Measurements from ENCODE around the gene ANO1. TPM values are rescaled to one million over a fixed set of nuclear protein-coding genes. Genes with fewer than 3 reads are reported as not detected.

Gene ANO1
- polyA plus RNA-seq, 6 donors from 2014 or later: not detected

DNA sequence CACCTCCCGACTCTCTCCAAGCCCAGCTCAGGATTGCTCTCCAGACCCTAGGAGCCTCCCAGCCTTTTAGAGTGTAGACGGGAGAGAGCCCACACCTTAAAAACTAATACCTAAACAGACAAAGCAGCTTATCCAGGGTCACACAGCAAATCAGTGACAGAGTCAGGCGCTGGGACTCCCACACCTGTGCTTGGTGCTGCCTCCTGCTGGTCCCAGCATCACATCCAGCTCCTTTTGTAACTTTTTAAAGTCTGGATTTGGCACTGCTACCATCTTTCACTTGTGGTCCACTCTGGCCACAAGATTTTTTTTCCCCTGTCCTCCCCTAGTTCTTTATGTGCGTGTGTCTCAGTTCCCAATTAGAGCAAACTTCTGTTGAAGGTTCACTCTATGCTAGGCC, 4.7 kb downstream of the ANO1 start:
- no peak for ATAC-seq (ENCODE audit: low read depth in 2 of 2)
- Mint-ChIP-seq H3K4me3 (no peak overlapping the region), H3K36me3 (no peaks in the 10 kb centered on the region)

GRCh38 chr11:70084046-70084984, 6.2 kb downstream of the ANO1 start:
- Mint-ChIP-seq H3K27me3 (peaks cover 21 to 32% (median 31%) of the 10 kb centered on the region in 3 donors), H3K9me3 (no peaks in the 10 kb centered on the region), H3K27ac (no peak overlapping the region), H3K4me3 (no peak overlapping the region), H3K36me3 (no peaks in the 10 kb centered on the region), H3K4me1 (no peaks in the 10 kb centered on the region)
- no peak for ATAC-seq (ENCODE audit: low read depth in 2 of 2)
- no peak for DNase-seq

More for the DNA sequence above, 4.7 kb downstream of the ANO1 start:
- Mint-ChIP-seq H3K27ac (peak overlapping the region in 1 of 6 donors; percentile 21), H3K9me3 (no peaks in the 10 kb centered on the region), H3K27me3 (peaks cover 24 to 33% (median 28%) of the 10 kb centered on the region in 3 donors), H3K4me1 (no peaks in the 10 kb centered on the region)
- no peak for DNase-seq

GRCh38 chr11:70085815-70086769, 8.0 kb downstream of the ANO1 start:
- no peaks in the 10 kb centered on the region for H3K36me3 Mint-ChIP-seq

DNA sequence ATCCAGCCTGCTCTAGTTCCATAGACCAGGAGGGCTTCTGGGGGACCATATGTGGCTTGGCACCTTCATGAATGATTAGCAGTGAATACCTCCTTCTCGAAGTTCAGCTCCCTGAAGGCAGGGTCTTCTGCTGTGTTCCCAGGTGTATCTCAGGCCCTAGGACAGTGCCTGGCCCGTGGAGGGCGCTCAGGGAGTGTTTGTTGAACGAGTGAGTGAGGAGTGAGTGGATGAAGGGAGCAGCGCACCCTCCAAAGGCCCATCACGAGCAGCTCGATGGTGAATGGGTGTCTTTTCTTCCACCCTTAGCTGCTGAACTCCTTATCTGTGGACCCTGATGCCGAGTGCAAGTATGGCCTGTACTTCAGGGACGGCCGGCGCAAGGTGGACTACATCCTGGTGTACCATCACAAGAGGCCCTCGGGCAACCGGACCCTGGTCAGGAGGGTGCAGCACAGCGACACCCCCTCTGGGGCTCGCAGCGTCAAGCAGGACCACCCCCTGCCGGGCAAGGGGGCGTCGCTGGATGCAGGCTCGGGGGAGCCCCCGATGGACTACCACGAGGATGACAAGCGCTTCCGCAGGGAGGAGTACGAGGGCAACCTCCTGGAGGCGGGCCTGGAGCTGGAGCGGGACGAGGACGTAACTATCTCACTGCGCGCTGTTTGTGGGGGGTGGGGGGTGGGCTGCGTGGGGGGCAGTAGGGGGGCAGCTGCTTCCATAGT, 9.5 kb downstream of the ANO1 start:
- H3K4me1 Mint-ChIP-seq: no peaks in the 10 kb centered on the region
- H3K4me3 Mint-ChIP-seq: no peak overlapping the region
- no peak for DNase-seq
- H3K9me3 Mint-ChIP-seq: peaks cover 0 to 2% (median 0%) of the 10 kb centered on the region in 7 donors
- ATAC-seq (ENCODE audit: low read depth in 2 of 2): no peak
- H3K27ac Mint-ChIP-seq: no peak overlapping the region
- H3K36me3 Mint-ChIP-seq: no peaks in the 10 kb centered on the region
- H3K27me3 Mint-ChIP-seq: peaks cover 20 to 28% (median 25%) of the 10 kb centered on the region in 3 donors

More at GRCh38 chr11:70085815-70086769, 8.0 kb downstream of the ANO1 start:
- ATAC-seq (ENCODE audit: low read depth in 2 of 2) (no peak), DNase-seq (no peak)
- H3K27me3 Mint-ChIP-seq: peaks cover 11 to 30% (median 19%) of the 10 kb centered on the region in 3 donors
- H3K4me3 Mint-ChIP-seq: no peak overlapping the region
- no peaks in the 10 kb centered on the region for H3K4me1 Mint-ChIP-seq
- no peak overlapping the region for H3K27ac Mint-ChIP-seq
- no peaks in the 10 kb centered on the region for H3K9me3 Mint-ChIP-seq

DNA sequence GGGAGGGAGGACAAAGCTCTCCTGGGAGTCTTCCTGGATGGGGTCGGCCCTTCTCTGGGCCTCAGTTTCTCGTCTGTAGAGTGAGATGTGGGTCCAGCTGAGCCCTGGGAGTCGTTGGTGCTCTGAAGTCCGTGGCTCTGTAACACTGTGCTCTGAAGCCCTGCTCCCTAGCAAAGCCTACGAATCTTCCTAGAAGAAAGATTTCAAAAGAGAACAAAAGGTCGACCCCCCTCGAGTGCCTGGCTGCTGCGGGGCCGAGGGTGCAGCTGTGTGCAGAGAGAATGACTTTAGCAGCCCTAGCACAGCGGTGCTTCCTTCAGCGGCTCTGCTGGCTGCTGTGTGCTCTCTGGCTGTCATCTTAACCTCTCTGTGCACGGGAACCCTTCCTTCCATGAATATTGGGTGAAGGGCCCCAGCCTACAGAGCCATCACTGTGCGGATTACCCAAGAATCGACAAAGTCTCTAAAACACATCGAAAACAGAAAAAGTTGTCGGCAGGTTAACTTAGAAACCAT, 10.7 kb downstream of the ANO1 start:
- DNase-seq (no peak), ATAC-seq (ENCODE audit: low read depth in 2 of 2) (no peak)
- Mint-ChIP-seq H3K27me3 (peaks cover 9 to 33% (median 23%) of the 10 kb centered on the region in 3 donors), H3K4me3 (no peak overlapping the region), H3K36me3 (no peaks in the 10 kb centered on the region), H3K9me3 (peaks cover 0 to 2% (median 0%) of the 10 kb centered on the region in 7 donors), H3K27ac (no peak overlapping the region), H3K4me1 (peaks cover 0 to 4% (median 0%) of the 10 kb centered on the region in 3 donors)

DNA sequence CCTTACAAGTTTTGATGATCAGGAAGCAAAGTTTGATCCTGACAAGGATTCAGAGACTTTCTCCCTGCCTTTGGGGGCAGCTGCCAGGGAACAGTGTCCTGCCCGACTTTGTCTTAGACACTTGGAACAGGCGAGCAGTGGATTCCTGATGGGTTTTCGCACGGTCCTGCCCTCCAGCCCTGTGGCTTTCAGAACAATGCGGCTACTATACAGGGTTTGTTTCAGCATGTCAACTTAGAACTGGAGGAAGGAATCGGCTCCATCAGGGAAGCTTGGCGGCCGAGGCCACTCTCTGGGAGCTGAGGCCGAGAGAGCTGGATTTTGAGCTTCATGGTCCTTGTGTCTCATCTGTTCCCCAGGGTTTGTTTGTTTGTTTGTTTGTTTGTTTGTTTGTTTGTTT, 11.5 kb downstream of the ANO1 start:
- DNase-seq (no peak), ATAC-seq (ENCODE audit: low read depth in 2 of 2) (no peak)
- Mint-ChIP-seq H3K27me3 (peaks cover 9 to 35% (median 23%) of the 10 kb centered on the region in 3 donors), H3K9me3 (peaks cover 0 to 2% (median 0%) of the 10 kb centered on the region in 7 donors), H3K36me3 (no peaks in the 10 kb centered on the region), H3K27ac (no peak overlapping the region), H3K4me1 (peaks cover 0 to 4% (median 0%) of the 10 kb centered on the region in 3 donors), H3K4me3 (no peak overlapping the region)

- Mint-ChIP-seq H3K27me3 (peaks cover 9 to 36% (median 24%) of the 10 kb centered on the region in 3 donors), H3K4me1 (peaks cover 0 to 4% (median 0%) of the 10 kb centered on the region in 3 donors), H3K9me3 (peaks cover 0 to 2% (median 0%) of the 10 kb centered on the region in 7 donors), H3K27ac (no peak overlapping the region), H3K36me3 (no peaks in the 10 kb centered on the region), H3K4me3 (no peak overlapping the region)
- DNase-seq (no peak), ATAC-seq (ENCODE audit: low read depth in 2 of 2) (no peak)
Measured at GRCh38 chr11:70090961-70091381, 12.9 kb downstream of the ANO1 start.

GRCh38 chr11:70091638-70092037, 13.5 kb downstream of the ANO1 start:
- Mint-ChIP-seq H3K27ac (no peak overlapping the region), H3K4me3 (no peak overlapping the region), H3K4me1 (peaks cover 0 to 4% (median 0%) of the 10 kb centered on the region in 3 donors), H3K36me3 (no peaks in the 10 kb centered on the region), H3K9me3 (peaks cover 0 to 2% (median 0%) of the 10 kb centered on the region in 7 donors), H3K27me3 (peaks cover 9 to 40% (median 30%) of the 10 kb centered on the region in 3 donors)
- no peak for ATAC-seq (ENCODE audit: low read depth in 2 of 2)
- DNase-seq: no peak

- H3K27me3 Mint-ChIP-seq: peaks cover 3 to 43% (median 30%) of the 10 kb centered on the region in 3 donors
- no peak for ATAC-seq (ENCODE audit: low read depth in 2 of 2)
- peaks cover 0 to 2% (median 0%) of the 10 kb centered on the region in 7 donors for H3K9me3 Mint-ChIP-seq
- no peaks in the 10 kb centered on the region for H3K36me3 Mint-ChIP-seq
- H3K4me3 Mint-ChIP-seq: no peak overlapping the region
- DNase-seq: no peak
- no peak overlapping the region for H3K27ac Mint-ChIP-seq
- peaks cover 0 to 4% (median 0%) of the 10 kb centered on the region in 3 donors for H3K4me1 Mint-ChIP-seq
Measured at GRCh38 chr11:70092959-70093715, 15.0 kb downstream of the ANO1 start.

- peaks cover 0 to 4% (median 0%) of the 10 kb centered on the region in 3 donors for H3K4me1 Mint-ChIP-seq
- no peak overlapping the region for H3K4me3 Mint-ChIP-seq
- H3K27me3 Mint-ChIP-seq: peaks cover 2 to 37% (median 30%) of the 10 kb centered on the region in 3 donors
- H3K9me3 Mint-ChIP-seq: peaks cover 0 to 2% (median 0%) of the 10 kb centered on the region in 7 donors
- H3K27ac Mint-ChIP-seq: no peak overlapping the region
- ATAC-seq (ENCODE audit: low read depth in 2 of 2) (no peak), DNase-seq (no peak)
- no peaks in the 10 kb centered on the region for H3K36me3 Mint-ChIP-seq
Measured at GRCh38 chr11:70095541-70096252, 17.6 kb downstream of the ANO1 start.

- Mint-ChIP-seq H3K9me3 (peaks cover 0 to 1% (median 0%) of the 10 kb centered on the region in 7 donors), H3K27ac (no peak overlapping the region)
Measured at GRCh38 chr11:70097783-70098563, 19.9 kb downstream of the ANO1 start.

More at GRCh38 chr11:70097783-70098563, 19.9 kb downstream of the ANO1 start:
- Mint-ChIP-seq H3K36me3 (no peaks in the 10 kb centered on the region), H3K4me3 (no peak overlapping the region), H3K4me1 (peaks cover 0 to 2% (median 0%) of the 10 kb centered on the region in 3 donors), H3K27me3 (peaks cover 4 to 27% (median 11%) of the 10 kb centered on the region in 3 donors)
- no peak for DNase-seq
- ATAC-seq (ENCODE audit: low read depth in 2 of 2): no peak
